ENCODE measurements around the gene PGAP2. TPM values are rescaled to one million over a fixed set of nuclear protein-coding genes. Genes with fewer than 3 reads are reported as not detected.
"Not testable (repeated sequence)": the region's sequence is repeated elsewhere in the genome, so short reads cannot be mapped to it uniquely, and the experiment has no call there.

Gene PGAP2
- polyA plus RNA-seq, 1 donor (not counting 4 experiments of a cell fraction or from before 2014, with no cell fraction given): 37.3 TPM

- dilution Hi-C loops (cut with MboI; ENCODE audit: extremely low pct_ligation_motif_present, low sequenced_read_pairs): loop anchor here (25.0 kb wide), 1 partner anchor 202 kb away; no protein-coding TSS in a partner anchor
- no peaks in the 10 kb centered on the region for H3K27me3 ChIP-seq (ENCODE audit: control insufficient read depth, extremely low read depth, insufficient read depth, low read length)
- H3K27ac ChIP-seq (ENCODE audit: control insufficient read depth, insufficient read depth, low read length): no peak overlapping the region
- no peaks in the 10 kb centered on the region for H3K9me1 ChIP-seq (ENCODE audit: control insufficient read depth, extremely low read depth, insufficient read depth, low read length)
- no peak overlapping the region for H3K9ac ChIP-seq (ENCODE audit: control insufficient read depth, extremely low read depth, insufficient read depth, low read length)
- peaks cover 0 to 1% of the 10 kb centered on the region in 2 experiments for H3K36me3 ChIP-seq (ENCODE audit: control insufficient read depth in 2 of 2, extremely low read depth in 1 of 2, insufficient read depth in 2 of 2, low read length in 2 of 2)
- H2AFZ ChIP-seq (ENCODE audit: control insufficient read depth, low read length): no peak overlapping the region
- H3K4me2 ChIP-seq (ENCODE audit: control insufficient read depth, extremely low read depth, insufficient read depth, low read depth, low read length): no peak overlapping the region
- peaks cover 89% of the 10 kb centered on the region for H3K79me2 ChIP-seq (ENCODE audit: control insufficient read depth, insufficient read depth, low read length)
- no peak for TF ChIP-seq CTCF (optimal IDR thresholded peaks at IDR 0.05 in 1 of 3, IDR thresholded peaks at IDR 0.05 in 1 of 3, conservative IDR thresholded peaks at IDR 0.05 in 1 of 3; ENCODE audit: extremely low read depth in 1 of 3, insufficient read depth in 2 of 3, low read length in 3 of 3)
- TF ChIP-seq EZH2 (IDR thresholded peaks at IDR 0.05; ENCODE audit: low read length): no peak
- no peak overlapping the region for H3K4me3 ChIP-seq (ENCODE audit: control insufficient read depth in 2 of 3, extremely low read depth in 1 of 3, insufficient read depth in 2 of 3, low read depth in 1 of 3, low read length in 3 of 3)
- H3K4me1 ChIP-seq (ENCODE audit: control insufficient read depth, extremely low read depth, insufficient read depth, low read length): peaks cover 36% of the 10 kb centered on the region
- H3K9me3 ChIP-seq (ENCODE audit: control insufficient read depth, low read depth, low read length): no peaks in the 10 kb centered on the region
- no peaks in the 10 kb centered on the region for H4K20me1 ChIP-seq (ENCODE audit: control insufficient read depth, extremely low read depth, insufficient read depth, low read length)
- FAIRE-seq (no peak), DNase-seq (ENCODE audit: low read depth, low spot score) (no peak)
Observed at GRCh38 chr11:3860375-3860774, 52.0 kb downstream of the PGAP2 start.

DNA sequence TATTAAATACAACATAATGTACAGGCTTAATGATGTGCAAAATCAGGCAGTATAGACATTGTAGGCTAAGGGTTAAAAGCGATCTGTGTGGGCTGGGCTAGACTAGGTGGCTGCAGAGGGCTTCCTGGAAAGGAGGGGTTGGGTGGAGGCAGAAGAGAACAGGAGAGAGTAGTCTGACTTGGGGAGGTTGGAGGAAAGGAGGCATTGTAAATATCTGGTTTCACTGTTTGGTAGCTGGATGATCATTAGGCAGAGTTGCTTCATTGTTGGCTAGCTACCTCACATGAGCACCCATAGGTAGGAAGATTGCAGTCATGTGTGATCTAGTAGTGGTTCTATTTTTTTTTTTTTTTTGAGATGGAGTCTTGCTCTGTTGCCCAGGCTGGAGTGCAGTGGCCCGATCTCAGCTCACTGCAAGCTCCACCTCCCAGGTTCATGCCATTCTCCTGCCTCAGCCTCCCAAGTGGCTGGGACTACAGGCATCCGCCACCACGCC lies 52.6 kb downstream of the PGAP2 start:
- peaks cover 85% of the 10 kb centered on the region for H3K79me2 ChIP-seq (ENCODE audit: control insufficient read depth, insufficient read depth, low read length)

DNA sequence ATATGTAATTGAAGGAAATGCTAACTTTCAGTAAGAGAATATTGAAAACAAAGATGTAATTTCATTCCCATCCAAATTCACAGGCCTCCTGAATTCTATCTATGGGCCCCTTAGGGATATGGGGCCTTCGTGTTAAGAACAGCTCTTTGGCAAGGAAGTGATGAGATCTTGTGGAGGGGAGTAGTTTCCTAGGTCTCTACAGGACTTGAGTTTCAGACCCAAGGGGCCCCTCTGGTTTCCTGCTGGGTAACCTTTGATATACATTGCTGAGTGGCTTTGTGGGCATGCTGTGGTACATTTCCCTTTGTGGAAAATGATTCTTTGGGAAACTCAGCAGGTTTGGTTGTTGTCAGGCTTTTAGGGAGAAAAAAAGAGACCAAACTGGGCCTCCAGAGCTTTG lies 53.3 kb downstream of the PGAP2 start:
- Histone ChIP-seq H4K20me1 (ENCODE audit: control insufficient read depth, extremely low read depth, insufficient read depth, low read length) (no peaks in the 10 kb centered on the region), H3K4me1 (ENCODE audit: control insufficient read depth, extremely low read depth, insufficient read depth, low read length) (peaks cover 44% of the 10 kb centered on the region), H3K27ac (ENCODE audit: control insufficient read depth, insufficient read depth, low read length) (no peak overlapping the region), H3K36me3 (ENCODE audit: control insufficient read depth in 2 of 2, extremely low read depth in 1 of 2, insufficient read depth in 2 of 2, low read length in 2 of 2) (peaks cover 0 to 1% of the 10 kb centered on the region in 2 experiments), H3K4me3 (ENCODE audit: control insufficient read depth in 2 of 3, extremely low read depth in 1 of 3, insufficient read depth in 2 of 3, low read depth in 1 of 3, low read length in 3 of 3) (no peak overlapping the region), H2AFZ (ENCODE audit: control insufficient read depth, low read length) (no peak overlapping the region), H3K9ac (ENCODE audit: control insufficient read depth, extremely low read depth, insufficient read depth, low read length) (no peak overlapping the region), H3K27me3 (ENCODE audit: control insufficient read depth, extremely low read depth, insufficient read depth, low read length) (no peaks in the 10 kb centered on the region), H3K79me2 (ENCODE audit: control insufficient read depth, insufficient read depth, low read length) (peaks cover 83% of the 10 kb centered on the region), H3K4me2 (ENCODE audit: control insufficient read depth, extremely low read depth, insufficient read depth, low read depth, low read length) (no peak overlapping the region), H3K9me3 (ENCODE audit: control insufficient read depth, low read depth, low read length) (no peaks in the 10 kb centered on the region), H3K9me1 (ENCODE audit: control insufficient read depth, extremely low read depth, insufficient read depth, low read length) (no peaks in the 10 kb centered on the region)
- DNase-seq (ENCODE audit: low read depth, low spot score) (no peak), FAIRE-seq (no peak)
- dilution Hi-C loops (cut with MboI; ENCODE audit: extremely low pct_ligation_motif_present, low sequenced_read_pairs): loop anchor here (25.0 kb wide), 1 partner anchor 201 kb away; no protein-coding TSS in a partner anchor
- TF ChIP-seq CTCF (optimal IDR thresholded peaks at IDR 0.05 in 1 of 3, IDR thresholded peaks at IDR 0.05 in 1 of 3, conservative IDR thresholded peaks at IDR 0.05 in 1 of 3; ENCODE audit: extremely low read depth in 1 of 3, insufficient read depth in 2 of 3, low read length in 3 of 3): no peak
- no peak for TF ChIP-seq EZH2 (IDR thresholded peaks at IDR 0.05; ENCODE audit: low read length)

More for the DNA sequence above, 52.6 kb downstream of the PGAP2 start:
- peaks cover 42% of the 10 kb centered on the region for H3K4me1 ChIP-seq (ENCODE audit: control insufficient read depth, extremely low read depth, insufficient read depth, low read length)
- dilution Hi-C loops (cut with MboI; ENCODE audit: extremely low pct_ligation_motif_present, low sequenced_read_pairs): loop anchor here (25.0 kb wide), 1 partner anchor 201 kb away; no protein-coding TSS in a partner anchor
- not testable (repeated sequence) for H2AFZ ChIP-seq (ENCODE audit: control insufficient read depth, low read length); H3K9me3 ChIP-seq (ENCODE audit: control insufficient read depth, low read depth, low read length); H3K9ac ChIP-seq (ENCODE audit: control insufficient read depth, extremely low read depth, insufficient read depth, low read length); H3K27me3 ChIP-seq (ENCODE audit: control insufficient read depth, extremely low read depth, insufficient read depth, low read length); H4K20me1 ChIP-seq (ENCODE audit: control insufficient read depth, extremely low read depth, insufficient read depth, low read length); H3K36me3 ChIP-seq (ENCODE audit: control insufficient read depth in 2 of 2, extremely low read depth in 1 of 2, insufficient read depth in 2 of 2, low read length in 2 of 2); H3K4me2 ChIP-seq (ENCODE audit: control insufficient read depth, extremely low read depth, insufficient read depth, low read depth, low read length); H3K27ac ChIP-seq (ENCODE audit: control insufficient read depth, insufficient read depth, low read length); H3K9me1 ChIP-seq (ENCODE audit: control insufficient read depth, extremely low read depth, insufficient read depth, low read length); FAIRE-seq; DNase-seq (ENCODE audit: low read depth, low spot score); H3K4me3 ChIP-seq (ENCODE audit: control insufficient read depth in 2 of 3, extremely low read depth in 1 of 3, insufficient read depth in 2 of 3, low read depth in 1 of 3, low read length in 3 of 3)
